ENCODE data around the gene SUB1. TPM values are rescaled to one million over a fixed set of nuclear protein-coding genes. Genes with fewer than 3 reads are reported as not detected.

The SUB1 gene
- total RNA-seq, 1 donor from 2014 or later, result 98.1 TPM

Other genes starting within 250 kb of the SUB1 start
- 67.8 TPM for gene ZFR, start 140.8 kb upstream of the SUB1 start, total RNA-seq
- gene NPR3, start 125.8 kb downstream of the SUB1 start, total RNA-seq, result 9.9 TPM